VCaP (cell line): ENCODE results near the gene KRT71.

Source experiments
- H3K27ac ChIP-seq: fragments of 450-650 bp; 2 replicates; pipeline ENCODE4 v1.5.1; 2017
- TF ChIP-seq, protein P1 (sequence below): fragments of 450-650 bp; conservative IDR thresholded peaks from 2 replicates; pipeline ENCODE4 v1.5.1; 2017; ENCODE audit warnings: mild to moderate bottlenecking, moderate library complexity

KRT71 gene

DNA sequence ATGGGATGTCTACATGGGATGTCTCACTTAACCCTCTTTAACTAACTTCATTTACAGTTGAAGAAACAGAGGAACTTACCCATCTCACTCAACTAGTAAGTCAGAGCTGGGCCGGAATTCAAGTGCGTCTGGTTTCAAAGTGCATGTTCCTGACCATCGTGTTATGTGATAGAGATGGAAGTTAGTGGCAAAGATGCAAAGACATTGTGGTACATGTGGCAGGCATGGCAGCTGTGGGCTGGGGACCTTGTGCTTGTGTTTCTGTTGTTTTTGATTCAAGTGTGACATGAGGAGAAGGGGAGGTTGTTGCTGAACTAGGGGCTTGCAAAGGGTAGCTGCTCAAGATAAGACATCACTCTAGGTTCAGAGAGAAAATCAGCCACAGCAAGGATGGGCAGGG is 23.0 kb upstream of the KRT71 start:
- H3K27ac ChIP-seq = no peak overlapping the region
- TF ChIP-seq, protein P1, sequence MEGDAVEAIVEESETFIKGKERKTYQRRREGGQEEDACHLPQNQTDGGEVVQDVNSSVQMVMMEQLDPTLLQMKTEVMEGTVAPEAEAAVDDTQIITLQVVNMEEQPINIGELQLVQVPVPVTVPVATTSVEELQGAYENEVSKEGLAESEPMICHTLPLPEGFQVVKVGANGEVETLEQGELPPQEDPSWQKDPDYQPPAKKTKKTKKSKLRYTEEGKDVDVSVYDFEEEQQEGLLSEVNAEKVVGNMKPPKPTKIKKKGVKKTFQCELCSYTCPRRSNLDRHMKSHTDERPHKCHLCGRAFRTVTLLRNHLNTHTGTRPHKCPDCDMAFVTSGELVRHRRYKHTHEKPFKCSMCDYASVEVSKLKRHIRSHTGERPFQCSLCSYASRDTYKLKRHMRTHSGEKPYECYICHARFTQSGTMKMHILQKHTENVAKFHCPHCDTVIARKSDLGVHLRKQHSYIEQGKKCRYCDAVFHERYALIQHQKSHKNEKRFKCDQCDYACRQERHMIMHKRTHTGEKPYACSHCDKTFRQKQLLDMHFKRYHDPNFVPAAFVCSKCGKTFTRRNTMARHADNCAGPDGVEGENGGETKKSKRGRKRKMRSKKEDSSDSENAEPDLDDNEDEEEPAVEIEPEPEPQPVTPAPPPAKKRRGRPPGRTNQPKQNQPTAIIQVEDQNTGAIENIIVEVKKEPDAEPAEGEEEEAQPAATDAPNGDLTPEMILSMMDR = no peak

DNA sequence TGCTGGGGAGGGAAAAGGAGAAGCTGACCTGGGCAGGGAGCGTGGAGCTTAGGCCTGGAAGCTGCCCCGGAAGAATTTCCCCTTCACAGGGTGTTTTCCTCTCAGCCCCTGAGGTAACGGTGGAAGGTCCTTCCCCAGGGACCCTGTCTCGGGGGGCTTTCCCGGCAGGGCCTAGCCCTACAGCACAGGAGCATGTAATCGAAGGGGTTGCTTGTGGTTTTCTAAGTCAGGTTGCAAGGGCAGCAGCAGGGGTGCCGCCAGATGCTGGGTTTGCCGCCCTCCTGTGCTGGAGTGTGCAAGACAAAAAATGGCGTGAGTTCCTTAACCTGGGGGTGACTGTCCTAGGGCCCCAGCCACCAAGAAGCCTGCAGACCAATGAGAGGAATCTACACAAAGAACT is 22.3 kb upstream of the KRT71 start:
- TF ChIP-seq, protein P1 = no peak
- no peak overlapping the region for H3K27ac ChIP-seq

GRCh38 chr12:52573743-52574142 is 20.8 kb upstream of the KRT71 start, which contains the start of gene KRT74:
KRT74 (minus strand) TSS chr12:52573843; CDS start chr12:52573777, 66 bp downstream.
- H3K27ac ChIP-seq = no peak within 1 kb of the TSS
- TF ChIP-seq, protein P1 = no peak

DNA sequence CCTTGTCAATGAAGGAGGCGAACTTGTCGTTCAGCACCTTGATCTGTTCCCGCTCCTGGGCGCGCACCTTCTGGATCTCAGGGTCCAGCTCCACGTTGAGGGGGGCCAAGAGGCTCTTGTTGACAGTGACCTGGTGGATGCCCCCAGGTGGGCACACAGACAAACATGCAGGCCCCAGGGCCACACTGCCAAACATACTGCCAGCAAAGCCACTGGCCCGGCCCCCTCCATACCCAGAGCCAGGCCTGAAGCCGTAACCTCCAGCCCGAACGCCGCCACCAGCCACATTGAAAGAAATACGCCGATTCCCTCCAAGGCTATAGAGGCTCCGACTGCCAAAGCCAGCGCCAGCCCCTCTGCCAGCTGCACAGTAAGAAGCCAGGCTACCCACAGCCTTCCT is 20.4 kb upstream of the KRT71 start:
- H3K27ac ChIP-seq = no peak overlapping the region
- TF ChIP-seq, protein P1 = no peak

DNA sequence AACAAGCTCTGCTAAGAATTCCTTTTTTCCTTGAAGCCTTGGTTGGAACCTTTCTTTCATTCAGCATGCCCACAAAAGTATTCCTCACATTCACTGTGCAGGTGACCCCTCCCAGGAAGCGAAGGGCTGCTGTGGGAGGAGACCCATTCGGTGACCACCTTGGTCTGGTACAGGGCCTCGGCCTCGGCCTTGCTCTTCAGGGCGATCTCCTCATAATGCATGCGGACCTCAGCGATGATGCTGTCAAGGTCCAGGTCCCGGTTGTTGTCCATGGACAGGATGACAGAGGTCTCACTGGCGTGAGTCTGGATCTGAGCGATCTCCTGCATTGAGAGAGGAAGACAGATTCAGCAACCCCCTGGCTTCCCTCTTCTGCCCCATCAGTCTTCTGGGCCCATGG is 17.6 kb upstream of the KRT71 start:
- TF ChIP-seq, protein P1 = no peak
- H3K27ac ChIP-seq = no peak overlapping the region

DNA sequence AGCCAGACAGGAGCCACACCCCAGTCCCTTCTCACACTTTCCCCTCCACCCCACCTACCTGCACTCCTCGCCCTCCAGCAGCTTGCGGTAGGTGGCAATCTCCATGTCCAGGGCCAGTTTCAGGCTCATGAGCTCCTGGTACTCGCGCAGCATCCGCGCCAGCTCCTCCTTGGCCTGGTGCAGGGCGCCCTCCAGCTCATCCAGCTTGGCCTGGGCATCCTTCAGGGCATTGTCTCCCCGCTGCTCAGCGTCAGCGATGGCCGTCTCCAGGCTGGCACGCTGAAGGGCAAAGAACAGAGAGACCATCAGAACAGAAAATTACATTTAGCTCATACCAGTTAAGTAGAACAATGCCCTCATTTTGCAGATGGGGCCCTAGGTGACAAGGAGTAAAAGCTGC is 15.2 kb upstream of the KRT71 start:
- H3K27ac ChIP-seq = no peak overlapping the region
- TF ChIP-seq, protein P1 = no peak

- H3K27ac ChIP-seq = no peak overlapping the region
- TF ChIP-seq, protein P1 = no peak
Measured at GRCh38 chr12:52566847-52567291, 13.9 kb upstream of the KRT71 start.
